GOT3 (cell line): ENCODE results near the gene OR6C68.
"Not testable (repeated sequence)": the region's sequence is repeated elsewhere in the genome, so short reads cannot be mapped to it uniquely, and the experiment has no call there.

Experiments used
- DNase-seq: peaks from one replicate; lab custom pipeline; 2025; ENCODE audit warnings: mixed read lengths; lab: John Stamatoyannopoulos, UW

The OR6C68 gene

GRCh38 chr12:55492078-55492477, at the start of gene OR6C68:
TSS of gene OR6C68 (plus strand) at chr12:55492378. CDS start at chr12:55492378, 0 bp downstream.
- DNase-seq: no peak

- no peak for DNase-seq
Measured at GRCh38 chr12:55443776-55444175, 48.4 kb upstream of the OR6C68 start, which contains the start of gene OR6C2. TSS of gene OR6C2 (plus strand) at chr12:55444076. CDS start at chr12:55452214, 8,138 bp downstream.

GRCh38 chr12:55445357-55445756, 46.8 kb upstream of the OR6C68 start:
- DNase-seq: no peak

GRCh38 chr12:55446326-55446725, 45.9 kb upstream of the OR6C68 start:
- no peak for DNase-seq

- DNase-seq: no peak
Measured at GRCh38 chr12:55448825-55449224, 43.4 kb upstream of the OR6C68 start.

GRCh38 chr12:55464926-55465325, 27.3 kb upstream of the OR6C68 start:
- not testable (repeated sequence) for DNase-seq

- no peak for DNase-seq
Measured at GRCh38 chr12:55467836-55468235, 24.3 kb upstream of the OR6C68 start.

GRCh38 chr12:55469291-55469690, 22.9 kb upstream of the OR6C68 start:
- no peak for DNase-seq

GRCh38 chr12:55470088-55470829, 21.9 kb upstream of the OR6C68 start, which contains the start of gene OR6C70:
TSS of gene OR6C70 (minus strand) at chr12:55470138. CDS start at chr12:55470138, 0 bp downstream.
- DNase-seq: no peak

- no peak for DNase-seq
Measured at GRCh38 chr12:55472264-55472663, 19.9 kb upstream of the OR6C68 start.

GRCh38 chr12:55479136-55479535, 13.0 kb upstream of the OR6C68 start:
- DNase-seq: not testable (repeated sequence)

GRCh38 chr12:55484284-55484683, 7.9 kb upstream of the OR6C68 start:
- DNase-seq: not testable (repeated sequence)

- DNase-seq: no peak
Measured at GRCh38 chr12:55495490-55495889, 3.3 kb downstream of the OR6C68 start.

GRCh38 chr12:55499231-55499630, 7.1 kb downstream of the OR6C68 start:
- DNase-seq: no peak

- DNase-seq: no peak
Measured at GRCh38 chr12:55499810-55500252, 7.7 kb downstream of the OR6C68 start.

GRCh38 chr12:55501601-55502000, 9.4 kb downstream of the OR6C68 start:
- DNase-seq: no peak

- no peak for DNase-seq
Measured at GRCh38 chr12:55515696-55516095, 23.5 kb downstream of the OR6C68 start.

GRCh38 chr12:55516391-55516790, 24.2 kb downstream of the OR6C68 start:
- no peak for DNase-seq
